ENCODE results near the gene NR3C1. TPM values are rescaled to one million over a fixed set of nuclear protein-coding genes. Genes with fewer than 3 reads are reported as not detected.

Gene NR3C1
- total and polyA plus RNA-seq, 2 experiments from 2014 or later: 41.0 to 60.5 TPM

DNA sequence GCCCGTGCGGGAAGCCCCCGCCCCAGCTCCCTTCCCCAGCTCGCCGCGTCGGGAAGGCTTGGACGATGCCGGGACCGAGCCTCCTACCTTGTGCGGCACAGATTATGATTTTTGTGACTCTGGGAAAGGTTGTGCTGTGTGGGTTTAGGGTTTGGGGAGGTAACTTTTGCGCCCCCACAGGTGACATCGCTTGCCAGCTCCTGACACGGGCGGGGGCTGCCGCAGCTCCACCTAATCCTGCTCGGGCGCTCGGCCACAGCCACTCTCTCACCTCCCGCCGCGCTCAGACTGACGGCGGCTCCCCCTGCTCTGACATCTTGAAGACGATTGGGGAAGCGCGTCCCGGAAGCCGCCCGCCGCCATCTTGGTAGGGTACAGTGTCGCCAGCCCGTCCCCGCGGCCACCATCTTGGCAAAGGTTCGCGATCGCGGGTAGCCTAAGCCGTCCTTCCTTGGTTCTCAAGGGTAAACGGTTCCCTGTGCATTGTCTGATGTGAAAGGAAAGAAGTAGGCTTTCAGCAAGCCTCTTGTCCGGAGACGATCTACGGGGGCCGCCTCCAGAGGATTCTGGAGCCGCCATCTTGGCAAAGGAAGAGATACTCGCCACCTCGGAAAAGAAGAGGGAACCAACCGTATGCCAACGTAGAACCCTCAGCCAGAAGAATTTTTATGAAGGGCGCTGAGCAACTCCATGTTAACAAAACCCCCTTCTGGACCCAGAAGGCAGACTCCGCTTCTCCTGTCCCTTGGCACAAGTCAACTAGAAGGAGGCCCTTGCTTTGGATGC lies 1.8 kb upstream of the NR3C1 start:
- H3K27ac ChIP-seq: peak overlapping the region; percentile 100
- peak; percentile 92 for DNase-seq (ENCODE audit: low spot score)
- H3K36me3 ChIP-seq (replicated peaks; ENCODE audit: insufficient read depth, low read depth): no peaks in the 10 kb centered on the region
- H3K79me2 ChIP-seq: peaks cover 29% of the 10 kb centered on the region
- peaks cover 6% of the 10 kb centered on the region for H3K4me1 ChIP-seq (ENCODE audit: insufficient read depth)
- H4K20me1 ChIP-seq (ENCODE audit: insufficient read depth, poor library complexity, severe bottlenecking): peaks cover 20% of the 10 kb centered on the region
- H3K4me2 ChIP-seq: peak overlapping the region; percentile 96
- TF ChIP-seq EZH2 (IDR thresholded peaks at IDR 0.05; ENCODE audit: borderline replicate concordance) (no peak), EZH2phosphoT487 (IDR thresholded peaks at IDR 0.05; ENCODE audit: low read depth, severe bottlenecking, unreplicated experiment) (no peak)
- TF ChIP-seq, protein P1, sequence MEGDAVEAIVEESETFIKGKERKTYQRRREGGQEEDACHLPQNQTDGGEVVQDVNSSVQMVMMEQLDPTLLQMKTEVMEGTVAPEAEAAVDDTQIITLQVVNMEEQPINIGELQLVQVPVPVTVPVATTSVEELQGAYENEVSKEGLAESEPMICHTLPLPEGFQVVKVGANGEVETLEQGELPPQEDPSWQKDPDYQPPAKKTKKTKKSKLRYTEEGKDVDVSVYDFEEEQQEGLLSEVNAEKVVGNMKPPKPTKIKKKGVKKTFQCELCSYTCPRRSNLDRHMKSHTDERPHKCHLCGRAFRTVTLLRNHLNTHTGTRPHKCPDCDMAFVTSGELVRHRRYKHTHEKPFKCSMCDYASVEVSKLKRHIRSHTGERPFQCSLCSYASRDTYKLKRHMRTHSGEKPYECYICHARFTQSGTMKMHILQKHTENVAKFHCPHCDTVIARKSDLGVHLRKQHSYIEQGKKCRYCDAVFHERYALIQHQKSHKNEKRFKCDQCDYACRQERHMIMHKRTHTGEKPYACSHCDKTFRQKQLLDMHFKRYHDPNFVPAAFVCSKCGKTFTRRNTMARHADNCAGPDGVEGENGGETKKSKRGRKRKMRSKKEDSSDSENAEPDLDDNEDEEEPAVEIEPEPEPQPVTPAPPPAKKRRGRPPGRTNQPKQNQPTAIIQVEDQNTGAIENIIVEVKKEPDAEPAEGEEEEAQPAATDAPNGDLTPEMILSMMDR (IDR thresholded peaks at IDR 0.05; ENCODE audit: poor library complexity): no peak
- H3K9me3 ChIP-seq (ENCODE audit: low read depth): no peaks in the 10 kb centered on the region
- H3K9me2 ChIP-seq (replicated peaks; ENCODE audit: insufficient read depth): no peaks in the 10 kb centered on the region
- no peaks in the 10 kb centered on the region for H3K27me3 ChIP-seq
- H2AFZ ChIP-seq: peak overlapping the region; percentile 97
- peak overlapping the region; percentile 87 for H3K4me3 ChIP-seq
- WGBS (ENCODE audit: low lambda C conversion rate, missing lambda C conversion rate): 4% methylated on average over 52 of the region's 52 CpGs

- H3K4me1 ChIP-seq (ENCODE audit: insufficient read depth): peaks cover 6% of the 10 kb centered on the region
- H4K20me1 ChIP-seq (ENCODE audit: insufficient read depth, poor library complexity, severe bottlenecking): peaks cover 22% of the 10 kb centered on the region
- H3K27ac ChIP-seq: peak overlapping the region; percentile 100
- 2% methylated on average over 20 of the region's 41 CpGs for WGBS (ENCODE audit: low lambda C conversion rate, missing lambda C conversion rate)
- no peaks in the 10 kb centered on the region for H3K36me3 ChIP-seq (replicated peaks; ENCODE audit: insufficient read depth, low read depth)
- TF ChIP-seq EZH2phosphoT487 (IDR thresholded peaks at IDR 0.05; ENCODE audit: low read depth, severe bottlenecking, unreplicated experiment): no peak
- TF ChIP-seq, protein P1 (IDR thresholded peaks at IDR 0.05; ENCODE audit: poor library complexity): peak; percentile 3
- H2AFZ ChIP-seq: peak overlapping the region; percentile 97
- H3K79me2 ChIP-seq: peaks cover 37% of the 10 kb centered on the region
- H3K9me3 ChIP-seq (ENCODE audit: low read depth): no peaks in the 10 kb centered on the region
- no peaks in the 10 kb centered on the region for H3K27me3 ChIP-seq
- no peak for DNase-seq (ENCODE audit: low spot score)
- H3K4me2 ChIP-seq: peak overlapping the region; percentile 96
- H3K9me2 ChIP-seq (replicated peaks; ENCODE audit: insufficient read depth): no peaks in the 10 kb centered on the region
- peak overlapping the region; percentile 87 for H3K4me3 ChIP-seq
These were observed 1.1 kb upstream of the NR3C1 start for GRCh38 chr5:143404416-143405062.

DNA sequence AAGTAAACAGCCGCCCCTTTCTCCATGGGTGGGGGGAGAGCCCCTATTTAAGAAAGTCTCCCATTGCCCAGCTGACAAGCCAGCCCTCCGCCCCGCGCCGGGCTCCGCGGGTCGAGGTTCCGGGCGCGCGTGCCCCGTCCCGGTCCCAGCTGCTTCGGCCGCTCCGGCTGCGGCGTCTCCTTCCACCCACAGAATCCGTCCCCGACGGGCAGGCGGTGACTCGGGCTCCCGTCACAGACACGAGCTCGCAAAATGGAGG lies 223 bp downstream of the NR3C1 start:
- Histone ChIP-seq H3K27me3 (no peaks in the 10 kb centered on the region), H3K4me1 (ENCODE audit: insufficient read depth) (peaks cover 12% of the 10 kb centered on the region), H3K9me3 (ENCODE audit: low read depth) (no peaks in the 10 kb centered on the region), H4K20me1 (ENCODE audit: insufficient read depth, poor library complexity, severe bottlenecking) (peaks cover 33% of the 10 kb centered on the region), H2AFZ (peak overlapping the region; percentile 96), H3K79me2 (peaks cover 49% of the 10 kb centered on the region), H3K9me2 (replicated peaks; ENCODE audit: insufficient read depth) (no peaks in the 10 kb centered on the region), H3K4me2 (peak overlapping the region; percentile 93), H3K27ac (peak overlapping the region; percentile 100), H3K36me3 (replicated peaks; ENCODE audit: insufficient read depth, low read depth) (no peaks in the 10 kb centered on the region), H3K4me3 (peak overlapping the region; percentile 98)
- no peak for TF ChIP-seq EZH2 (IDR thresholded peaks at IDR 0.05; ENCODE audit: borderline replicate concordance)
- TF ChIP-seq, protein P1 (IDR thresholded peaks at IDR 0.05; ENCODE audit: poor library complexity): no peak
- no peak for TF ChIP-seq EZH2phosphoT487 (IDR thresholded peaks at IDR 0.05; ENCODE audit: low read depth, severe bottlenecking, unreplicated experiment)
- DNase-seq (ENCODE audit: low spot score): no peak
- under 1% methylated on average over 27 of the region's 27 CpGs for WGBS (ENCODE audit: low lambda C conversion rate, missing lambda C conversion rate)
